SJSA1 (cell line): ENCODE measurements around the gene ISX. TPM values are rescaled to one million over a fixed set of nuclear protein-coding genes. Genes with fewer than 3 reads are reported as not detected.

ENCODE experiments used
- DNase-seq, 2 experiments: peaks; one replicate each; pipeline ENCODE4 v3.0.0-alpha.2; 2015 to 2020; ENCODE audit warnings: low spot score in 2 of 2, low read depth in 1 of 2
- H3K27ac ChIP-seq: fragments of 250-450 bp; sonication (Bioruptor Pico); 2 replicates; pipeline ENCODE4 v1.5.1; 2020; ENCODE audit warnings: mild to moderate bottlenecking, moderate library complexity
- H3K27me3 ChIP-seq: fragments of 250-450 bp; sonication (Bioruptor Pico); replicated peaks from 2 replicates; pipeline ENCODE4 v1.5.1; 2020; ENCODE audit warnings: mild to moderate bottlenecking, moderate library complexity
- H3K36me3 ChIP-seq: fragments of 250-450 bp; sonication (Bioruptor Pico); 2 replicates; pipeline ENCODE4 v1.5.1; 2020; ENCODE audit warnings: mild to moderate bottlenecking
- H3K4me1 ChIP-seq: fragments of 250-450 bp; sonication (Bioruptor Pico); replicated peaks from 2 replicates; pipeline ENCODE4 v1.6.1; 2021; ENCODE audit warnings: mild to moderate bottlenecking
- H3K4me3 ChIP-seq: fragments of 250-450 bp; sonication (Bioruptor Pico); 2 replicates; pipeline ENCODE4 v1.5.1; 2020; ENCODE audit warnings: mild to moderate bottlenecking
- H3K9me3 ChIP-seq: fragments of 250-450 bp; sonication (Bioruptor Pico); replicated peaks from 2 replicates; pipeline ENCODE4 v1.5.1; 2020; ENCODE audit warnings: mild to moderate bottlenecking
- total RNA-seq: library from RNA; depleted of rRNA; stranded (reverse); fragments of >200 nt; shearing (Covaris generic); gene quantifications from 2 replicates; pipeline ENCODE4 v1.2.3, GENCODE V29; 2014

Gene ISX
- total RNA-seq, 1 experiment from 2014 or later, result not detected

- DNase-seq, result no peak
- H3K4me3 ChIP-seq, result no peak overlapping the region
- H3K9me3 ChIP-seq, result no peaks in the 10 kb centered on the region
- H3K27ac ChIP-seq, result no peak overlapping the region
- H3K4me1 ChIP-seq, result no peaks in the 10 kb centered on the region
- H3K36me3 ChIP-seq, result no peaks in the 10 kb centered on the region
- no peaks in the 10 kb centered on the region for H3K27me3 ChIP-seq
These were observed 1.3 kb upstream of the ISX start for GRCh38 chr22:35064664-35065063.

- H3K27ac ChIP-seq, result no peak overlapping the region
- no peaks in the 10 kb centered on the region for H3K9me3 ChIP-seq
- no peaks in the 10 kb centered on the region for H3K36me3 ChIP-seq
- no peak for DNase-seq
- no peaks in the 10 kb centered on the region for H3K27me3 ChIP-seq
- H3K4me3 ChIP-seq, result no peak overlapping the region
- H3K4me1 ChIP-seq, result no peaks in the 10 kb centered on the region
These were observed 775 bp upstream of the ISX start for GRCh38 chr22:35065183-35065582.

- Histone ChIP-seq H3K4me1 (no peaks in the 10 kb centered on the region), H3K27me3 (no peaks in the 10 kb centered on the region), H3K36me3 (no peaks in the 10 kb centered on the region), H3K9me3 (no peaks in the 10 kb centered on the region), H3K4me3 (no peak overlapping the region), H3K27ac (no peak overlapping the region)
- no peak for DNase-seq
These were observed 810 bp downstream of the ISX start for GRCh38 chr22:35066768-35067167.

- Histone ChIP-seq H3K9me3 (no peaks in the 10 kb centered on the region), H3K4me3 (no peak overlapping the region), H3K27me3 (no peaks in the 10 kb centered on the region), H3K4me1 (no peaks in the 10 kb centered on the region), H3K36me3 (no peaks in the 10 kb centered on the region), H3K27ac (no peak overlapping the region)
- DNase-seq, result no peak
These were observed 3.6 kb downstream of the ISX start for GRCh38 chr22:35069541-35069940.

- DNase-seq, result no peak
- Histone ChIP-seq H3K27ac (no peak overlapping the region), H3K4me1 (no peaks in the 10 kb centered on the region), H3K27me3 (no peaks in the 10 kb centered on the region), H3K36me3 (no peaks in the 10 kb centered on the region), H3K4me3 (no peak overlapping the region), H3K9me3 (no peaks in the 10 kb centered on the region)
These were observed 4.6 kb downstream of the ISX start for GRCh38 chr22:35070451-35071093.

- no peaks in the 10 kb centered on the region for H3K36me3 ChIP-seq
- DNase-seq, result no peak
- H3K4me3 ChIP-seq, result no peak overlapping the region
- no peaks in the 10 kb centered on the region for H3K27me3 ChIP-seq
- no peaks in the 10 kb centered on the region for H3K4me1 ChIP-seq
- H3K27ac ChIP-seq, result no peak overlapping the region
- no peaks in the 10 kb centered on the region for H3K9me3 ChIP-seq
These were observed 5.8 kb downstream of the ISX start for GRCh38 chr22:35071784-35072183.

- Histone ChIP-seq H3K27me3 (no peaks in the 10 kb centered on the region), H3K36me3 (no peaks in the 10 kb centered on the region), H3K27ac (no peak overlapping the region), H3K9me3 (no peaks in the 10 kb centered on the region), H3K4me3 (no peak overlapping the region), H3K4me1 (no peaks in the 10 kb centered on the region)
- peak in 1 of 2 experiments; percentile 9 for DNase-seq
These were observed 7.0 kb downstream of the ISX start for GRCh38 chr22:35072925-35073324.

GRCh38 chr22:35074583-35074982, 8.6 kb downstream of the ISX start:
- Histone ChIP-seq H3K27me3 (no peaks in the 10 kb centered on the region), H3K36me3 (no peaks in the 10 kb centered on the region), H3K27ac (no peak overlapping the region), H3K4me1 (no peaks in the 10 kb centered on the region), H3K9me3 (no peaks in the 10 kb centered on the region), H3K4me3 (no peak overlapping the region)
- no peak for DNase-seq

GRCh38 chr22:35076630-35077029, 10.7 kb downstream of the ISX start:
- Histone ChIP-seq H3K27ac (no peak overlapping the region), H3K4me3 (no peak overlapping the region), H3K4me1 (no peaks in the 10 kb centered on the region), H3K27me3 (no peaks in the 10 kb centered on the region), H3K9me3 (no peaks in the 10 kb centered on the region), H3K36me3 (no peaks in the 10 kb centered on the region)
- no peak for DNase-seq

GRCh38 chr22:35085621-35086020, 19.7 kb downstream of the ISX start:
- Histone ChIP-seq H3K27ac (no peak overlapping the region), H3K4me1 (no peaks in the 10 kb centered on the region), H3K27me3 (no peaks in the 10 kb centered on the region; the same call in 1 of the 2 replicates), H3K36me3 (no peaks in the 10 kb centered on the region), H3K4me3 (no peak overlapping the region), H3K9me3 (no peaks in the 10 kb centered on the region)
- DNase-seq, result no peak

GRCh38 chr22:35089139-35089538, 23.2 kb downstream of the ISX start:
- no peaks in the 10 kb centered on the region for H3K27me3 ChIP-seq
- DNase-seq, result no peak
- no peaks in the 10 kb centered on the region for H3K36me3 ChIP-seq
- no peak overlapping the region for H3K4me3 ChIP-seq
- no peaks in the 10 kb centered on the region for H3K9me3 ChIP-seq
- H3K27ac ChIP-seq, result no peak overlapping the region
- no peaks in the 10 kb centered on the region for H3K4me1 ChIP-seq

GRCh38 chr22:35092406-35092805, 26.4 kb downstream of the ISX start:
- no peak overlapping the region for H3K4me3 ChIP-seq
- no peaks in the 10 kb centered on the region for H3K36me3 ChIP-seq
- H3K27me3 ChIP-seq, result no peaks in the 10 kb centered on the region; the same call in 1 of the 2 replicates
- H3K27ac ChIP-seq, result no peak overlapping the region
- no peaks in the 10 kb centered on the region for H3K9me3 ChIP-seq
- no peak for DNase-seq
- H3K4me1 ChIP-seq, result no peaks in the 10 kb centered on the region

GRCh38 chr22:35098921-35099320, 33.0 kb downstream of the ISX start:
- Histone ChIP-seq H3K27ac (no peak overlapping the region), H3K36me3 (no peaks in the 10 kb centered on the region), H3K4me3 (no peak overlapping the region), H3K9me3 (no peaks in the 10 kb centered on the region), H3K4me1 (no peaks in the 10 kb centered on the region), H3K27me3 (no peaks in the 10 kb centered on the region; the same call in 1 of the 2 replicates)
- DNase-seq, result no peak

GRCh38 chr22:35099883-35100282, 33.9 kb downstream of the ISX start:
- Histone ChIP-seq H3K27ac (no peak overlapping the region), H3K9me3 (no peaks in the 10 kb centered on the region), H3K27me3 (no peaks in the 10 kb centered on the region; the same call in 1 of the 2 replicates), H3K4me1 (no peaks in the 10 kb centered on the region), H3K36me3 (no peaks in the 10 kb centered on the region), H3K4me3 (no peak overlapping the region)
- no peak for DNase-seq

- Histone ChIP-seq H3K27ac (no peak overlapping the region), H3K9me3 (no peaks in the 10 kb centered on the region), H3K4me1 (no peaks in the 10 kb centered on the region), H3K4me3 (no peak overlapping the region), H3K36me3 (no peaks in the 10 kb centered on the region), H3K27me3 (no peaks in the 10 kb centered on the region; the same call in 1 of the 2 replicates)
- peak in 1 of 2 experiments; percentile 6 for DNase-seq
These were observed 36.7 kb downstream of the ISX start for GRCh38 chr22:35102663-35103062.
